IMR-90 (cell line): Measurements from ENCODE around the gene COQ4.

Source experiments
- CTCF ChIP-seq: conservative IDR thresholded peaks from 2 replicates; pipeline ENCODE4 v1.5.1; 2012; ENCODE audit warnings: mild to moderate bottlenecking, low read depth, low read length, improper control_type of control experiment
- ELK1 ChIP-seq: fragments of 150-350 bp; IDR thresholded peaks from 2 replicates; pipeline ENCODE4 v1.6.1; 2016; ENCODE audit warnings: low read depth, mild to moderate bottlenecking, low read length, moderate library complexity, borderline replicate concordance
- MXI1 ChIP-seq: IDR thresholded peaks from 2 replicates; pipeline ENCODE4 v1.6.1; 2012; ENCODE audit warnings: low read depth, mild to moderate bottlenecking, low read length, moderate library complexity, borderline replicate concordance
- POLR2A ChIP-seq: IDR thresholded peaks from 2 replicates; pipeline ENCODE4 v1.6.1; 2012; ENCODE audit warnings: mild to moderate bottlenecking, low read depth, low read length
- RCOR1 ChIP-seq: IDR thresholded peaks from 2 replicates; pipeline ENCODE4 v1.6.1; 2012; ENCODE audit warnings: mild to moderate bottlenecking, low read length, improper control_type of control experiment; ENCODE audit not compliant: insufficient replicate concordance
- RFX5 ChIP-seq: IDR thresholded peaks from 2 replicates; pipeline ENCODE4 v1.8.0; 2012; ENCODE audit warnings: low read depth, mild to moderate bottlenecking, low read length, moderate library complexity

GRCh38 chr9:128383007-128383753 lies 60.5 kb downstream of the COQ4 start:
- TF ChIP-seq POLR2A (no peak), CTCF (no peak), MXI1 (no peak), RCOR1 (no peak), ELK1 (no peak), RFX5 (no peak)
